Epithelial cell of prostate (primary cell): ENCODE data around the gene ZNRF3.
"Not testable (repeated sequence)": the region's sequence is repeated elsewhere in the genome, so short reads cannot be mapped to it uniquely, and the experiment has no call there.

ENCODE experiments used
- DNase-seq: peaks from one replicate; pipeline ENCODE4 v3.0.0-alpha.2; 2011; ENCODE audit warnings: low read depth, low spot score
- H3K27ac ChIP-seq: fragments of 450-650 bp; 2 replicates; pipeline ENCODE4 v1.5.1; 2017; ENCODE audit warnings: mild to moderate bottlenecking

ZNRF3 gene

GRCh38 chr22:28882878-28883656, at the start of gene ZNRF3:
Gene ZNRF3 (plus strand): TSS chr22:28883572. CDS start chr22:28883767, 195 bp downstream.
- peak; percentile 54 for DNase-seq
- H3K27ac ChIP-seq: no peak within 1 kb of the TSS

GRCh38 chr22:28835630-28836189, 47.7 kb upstream of the ZNRF3 start:
- DNase-seq: no peak
- no peak overlapping the region for H3K27ac ChIP-seq

- H3K27ac ChIP-seq: no peak overlapping the region
- DNase-seq: no peak
Observed at GRCh38 chr22:28837640-28838039, 45.7 kb upstream of the ZNRF3 start.

- DNase-seq: no peak
Observed at GRCh38 chr22:28838971-28839370, 44.4 kb upstream of the ZNRF3 start.

GRCh38 chr22:28841111-28841510, 42.3 kb upstream of the ZNRF3 start:
- DNase-seq: no peak
- no peak overlapping the region for H3K27ac ChIP-seq

More at GRCh38 chr22:28838971-28839370, 44.4 kb upstream of the ZNRF3 start:
- no peak overlapping the region for H3K27ac ChIP-seq

DNA sequence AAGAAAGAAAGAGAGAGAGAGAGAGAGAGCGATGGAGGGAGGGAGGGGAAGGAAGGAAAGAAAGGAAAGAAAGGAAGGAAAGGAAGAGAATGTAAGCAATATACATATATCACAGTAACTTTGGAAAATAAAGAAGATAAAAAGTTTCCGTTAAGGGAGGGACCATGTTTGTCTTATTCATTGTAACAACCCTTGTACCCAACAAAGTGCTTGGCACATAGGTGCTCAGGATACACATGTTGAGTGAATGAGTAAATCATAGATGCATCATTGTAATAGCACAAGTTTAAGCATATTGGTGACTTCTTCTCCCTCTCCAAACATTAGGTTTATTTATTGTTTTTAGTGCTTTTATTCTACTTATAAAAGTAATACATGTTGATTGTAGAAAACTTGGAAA, 39.7 kb upstream of the ZNRF3 start:
- H3K27ac ChIP-seq: no peak overlapping the region
- no peak for DNase-seq

- not testable (repeated sequence) for H3K27ac ChIP-seq, DNase-seq
Observed at GRCh38 chr22:28844277-28844676, 39.1 kb upstream of the ZNRF3 start.

- H3K27ac ChIP-seq: no peak overlapping the region
- DNase-seq: no peak
Observed at GRCh38 chr22:28846994-28847393, 36.4 kb upstream of the ZNRF3 start.

DNA sequence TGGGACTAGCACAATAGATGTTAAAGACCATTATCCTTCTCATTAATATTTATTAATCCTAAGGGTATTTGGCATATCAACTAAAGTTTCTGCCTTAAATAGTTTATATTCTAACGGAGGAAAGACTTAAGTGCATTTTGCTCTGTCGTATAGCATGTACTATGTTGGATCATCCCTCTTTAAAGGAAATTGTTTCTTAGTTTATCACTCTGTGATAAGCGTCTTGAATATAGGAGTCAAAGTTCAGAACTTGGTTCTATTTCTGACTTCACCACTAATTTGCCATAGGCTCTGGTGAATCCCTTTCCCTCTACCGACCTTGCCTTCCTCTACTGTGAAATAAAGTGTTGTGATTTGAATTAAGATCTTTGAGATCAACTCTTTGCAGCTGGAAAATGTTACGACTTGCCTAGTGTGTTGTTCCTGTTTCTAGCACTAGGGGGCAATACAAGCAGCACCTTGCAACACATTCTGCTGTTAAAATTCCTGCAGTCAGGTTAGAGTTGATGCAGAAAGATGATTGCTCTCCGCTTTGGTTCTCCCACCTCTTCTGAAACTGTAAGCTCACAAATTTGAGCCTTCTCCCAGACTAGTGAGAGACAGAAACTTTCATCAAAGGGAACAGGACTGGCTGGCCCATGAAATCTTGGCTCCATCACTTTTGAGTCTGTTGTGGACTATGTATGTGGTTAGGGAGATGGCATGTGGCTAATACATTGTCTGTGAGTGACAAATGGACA, 27.8 kb upstream of the ZNRF3 start:
- no peak overlapping the region for H3K27ac ChIP-seq
- peak; percentile 20 for DNase-seq

- H3K27ac ChIP-seq: no peak overlapping the region
- DNase-seq: no peak
Observed at GRCh38 chr22:28856095-28856455, 27.3 kb upstream of the ZNRF3 start.

DNA sequence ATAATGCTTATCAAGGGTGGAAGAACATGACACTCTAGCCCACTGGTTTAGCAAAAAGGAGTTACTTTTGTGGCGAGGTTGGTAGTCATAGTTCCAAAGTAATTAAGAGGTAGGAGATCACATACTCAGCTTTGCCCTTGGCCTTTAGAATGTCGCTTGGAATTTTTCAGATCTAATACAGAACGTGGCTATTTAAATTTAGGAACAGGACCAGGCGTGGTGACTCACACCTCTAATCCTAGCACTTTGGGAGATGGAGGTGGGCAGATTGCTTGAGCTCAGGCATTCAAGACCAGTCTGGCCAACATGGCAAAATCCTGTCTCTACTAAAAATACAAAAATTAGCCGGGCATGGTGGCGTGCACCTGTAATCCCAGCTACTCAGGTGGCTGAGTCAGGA, 26.1 kb upstream of the ZNRF3 start:
- no peak for DNase-seq
- no peak overlapping the region for H3K27ac ChIP-seq

GRCh38 chr22:28864878-28865596, 18.3 kb upstream of the ZNRF3 start:
- H3K27ac ChIP-seq: no peak overlapping the region
- DNase-seq: no peak

GRCh38 chr22:28867191-28867590, 16.2 kb upstream of the ZNRF3 start:
- no peak overlapping the region for H3K27ac ChIP-seq
- no peak for DNase-seq

- H3K27ac ChIP-seq, DNase-seq: not testable (repeated sequence)
Observed at GRCh38 chr22:28868389-28868788, 15.0 kb upstream of the ZNRF3 start.

GRCh38 chr22:28869736-28870135, 13.6 kb upstream of the ZNRF3 start:
- no peak for DNase-seq
- no peak overlapping the region for H3K27ac ChIP-seq

- DNase-seq: no peak
- no peak overlapping the region for H3K27ac ChIP-seq
Observed at GRCh38 chr22:28873183-28873963, 10.0 kb upstream of the ZNRF3 start.

DNA sequence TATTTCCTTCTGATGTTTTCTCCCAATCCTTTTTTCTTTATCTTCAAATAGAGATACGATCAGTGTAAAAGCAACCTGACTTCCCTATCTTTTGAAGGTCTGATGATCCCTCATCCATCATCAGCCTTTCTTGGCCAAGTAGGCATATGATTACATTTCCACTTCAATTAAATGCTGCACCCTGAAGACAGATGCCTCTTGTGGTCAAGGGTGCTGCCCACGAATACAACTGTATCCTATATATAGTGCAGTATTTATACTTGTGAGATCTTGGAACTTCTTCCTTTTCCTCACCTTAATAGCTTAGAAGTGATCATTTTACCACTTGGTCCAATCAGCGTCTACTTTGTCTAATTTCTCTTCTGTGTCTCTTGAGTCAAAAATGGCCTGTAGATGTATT, 9.3 kb upstream of the ZNRF3 start:
- no peak for DNase-seq
- no peak overlapping the region for H3K27ac ChIP-seq

DNA sequence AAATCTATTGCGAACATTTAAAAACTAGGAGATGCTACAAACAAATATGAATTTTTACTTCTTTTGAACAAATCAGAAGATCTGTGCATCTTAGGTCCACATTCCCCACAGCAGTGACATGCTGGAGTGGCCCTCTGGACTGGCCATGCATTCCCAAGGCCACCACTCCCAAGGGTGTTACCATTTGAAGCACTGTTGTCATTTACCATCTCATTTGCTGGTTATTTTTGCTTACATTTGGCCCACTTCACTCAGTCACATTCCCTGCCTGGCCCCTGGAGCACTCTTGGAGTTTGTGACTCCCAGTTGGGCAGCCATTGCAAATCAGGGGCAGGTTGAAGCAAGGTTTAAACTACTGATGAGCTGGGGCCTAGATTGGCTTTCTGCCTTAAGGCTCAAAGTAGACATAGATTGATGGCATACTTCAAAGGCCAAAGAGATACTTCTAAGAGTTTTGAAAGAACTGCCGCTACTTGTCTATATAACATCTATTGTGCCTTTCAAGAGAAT, 8.5 kb upstream of the ZNRF3 start:
- no peak for DNase-seq
- no peak overlapping the region for H3K27ac ChIP-seq

GRCh38 chr22:28882545-28882877, 861 bp upstream of the ZNRF3 start:
- DNase-seq: no peak
- no peak overlapping the region for H3K27ac ChIP-seq

- H3K27ac ChIP-seq: no peak overlapping the region
- DNase-seq: no peak
Observed at GRCh38 chr22:28883657-28883916, 215 bp downstream of the ZNRF3 start.
